Kidney (tissue), 14 donors: ENCODE data around the gene ASPHD2. TPM values are rescaled to one million over a fixed set of nuclear protein-coding genes. Genes with fewer than 3 reads are reported as not detected.

Experiments
- DNase-seq, 5 donors: peaks; one replicate each; pipeline ENCODE4 v3.0.0-alpha.2; 2013 to 2020
- FAIRE-seq: peaks from 2 replicates; lab custom pipeline; 2012; peaks lifted over from hg19 to GRCh38; lab: Jason Lieb, UNC
- H3K27ac ChIP-seq, 2 donors: one replicate each; pipeline ENCODE4 v1.7.0; 2013; ENCODE audit warnings: low read depth in 2 of 2, low read length in 2 of 2, inconsistent platforms in 1 of 2
- H3K27me3 ChIP-seq: one replicate; pipeline ENCODE4 v1.7.1; 2013; ENCODE audit warnings: low read length, inconsistent platforms; ENCODE audit not compliant: control insufficient read depth, insufficient read depth
- H3K36me3 ChIP-seq, 3 donors: one replicate each; pipeline versions ENCODE4 v1.7.0 to v1.7.1; 2013; ENCODE audit warnings: low read length in 3 of 3, control low read depth in 1 of 3, inconsistent platforms in 1 of 3; ENCODE audit not compliant: insufficient read depth in 3 of 3, control insufficient read depth in 2 of 3
- H3K4me1 ChIP-seq, 3 donors: one replicate each; pipeline versions ENCODE4 v1.7.0 to v1.7.1; 2013; ENCODE audit warnings: low read length in 3 of 3, inconsistent platforms in 1 of 3, low read depth in 1 of 3; ENCODE audit not compliant: control insufficient read depth in 2 of 3, insufficient read depth in 2 of 3
- H3K4me3 ChIP-seq, 3 donors: one replicate each; pipeline versions ENCODE4 v1.7.0 to v1.8.1; 2013; ENCODE audit warnings: low read length in 3 of 3, control low read depth in 1 of 3, inconsistent platforms in 1 of 3
- H3K9ac ChIP-seq, 3 donors: one replicate each; pipeline versions ENCODE4 v1.7.0 to v1.7.1; 2013; ENCODE audit warnings: low read length in 3 of 3, control low read depth in 1 of 3, inconsistent platforms in 1 of 3
- H3K9me3 ChIP-seq, 3 donors: one replicate each; pipeline versions ENCODE4 v1.7.0 to v1.7.1; 2013; ENCODE audit warnings: low read length in 3 of 3, control low read depth in 1 of 3, inconsistent platforms in 1 of 3; ENCODE audit not compliant: control insufficient read depth in 2 of 3, insufficient read depth in 1 of 3
- CTCF ChIP-seq: IDR thresholded peaks from 3 replicates; pipeline ENCODE4 v1.5.1; 2012; ENCODE audit warnings: mild to moderate bottlenecking, moderate library complexity, borderline replicate concordance; ENCODE audit not compliant: insufficient read depth; ENCODE audit errors: extremely low read depth
- intact Hi-C: fragments of 100-400 bp; cut with DNase I; formaldehyde crosslinking; loops from one replicate; pipeline ENCODE4 v1.11.1; 2022
- polyA plus RNA-seq: library from polyadenylated mRNA; stranded (reverse); fragments of 350-450 nt; fragmentation: Illumina TruSeq; extraction: RNeasy Lipid Tissue Mini Kit (QIAGEN cat#74804); gene quantifications from one replicate; pipeline ENCODE4 v1.2.3, GENCODE V29; 2014; ENCODE audit warnings: low read depth, low replicate concordance; ENCODE audit not compliant: insufficient read depth
- total RNA-seq: library from RNA; stranded (reverse); fragmentation: NEBNext Ultra II Directional; extraction: Animal tissue kit (Norgen Biotek cat#: 25700); gene quantifications from one replicate; pipeline ENCODE4 v1.2.1, GENCODE V29; 2021
- donor health status: control.
- donor health status: control.
- donor health status: control.
- donor health status: control.
- donor health status: control.
- donor health status: DM: yes; HTN: yes; CAD: no.
- donor health status: Normal renal cell carcinoma (clear cell type).

Gene ASPHD2
- total and polyA plus RNA-seq, 2 donors from 2014 or later, result 3.3 to 4.5 TPM

GRCh38 chr22:26445577-26446275 lies 16.7 kb downstream of the ASPHD2 start:
- intact Hi-C loops, result no loop called here
- TF ChIP-seq CTCF, result no peak
- no peak for FAIRE-seq

GRCh38 chr22:26446808-26447515 lies 17.9 kb downstream of the ASPHD2 start:
- no peaks in the 10 kb centered on the region for H3K4me1 ChIP-seq
- peaks cover 0 to 8% (median 3%) of the 10 kb centered on the region in 3 donors for H3K36me3 ChIP-seq
- FAIRE-seq (no peak), DNase-seq (no peak)
- intact Hi-C loops, result no loop called here
- TF ChIP-seq CTCF, result no peak
- H3K27me3 ChIP-seq, result no peaks in the 10 kb centered on the region
- H3K9me3 ChIP-seq, result no peaks in the 10 kb centered on the region
- no peak overlapping the region for H3K27ac ChIP-seq
- H3K4me3 ChIP-seq, result no peak overlapping the region
- H3K9ac ChIP-seq, result no peak overlapping the region

More at GRCh38 chr22:26445577-26446275, 16.7 kb downstream of the ASPHD2 start:
- no peak for DNase-seq
- Histone ChIP-seq H3K4me3 (no peak overlapping the region), H3K9me3 (no peaks in the 10 kb centered on the region), H3K27me3 (no peaks in the 10 kb centered on the region), H3K9ac (no peak overlapping the region), H3K27ac (no peak overlapping the region), H3K4me1 (no peaks in the 10 kb centered on the region), H3K36me3 (no peaks in the 10 kb centered on the region)

GRCh38 chr22:26447584-26448329 lies 18.7 kb downstream of the ASPHD2 start:
- peaks cover 0 to 15% (median 9%) of the 10 kb centered on the region in 3 donors for H3K36me3 ChIP-seq
- no peaks in the 10 kb centered on the region for H3K4me1 ChIP-seq
- no peaks in the 10 kb centered on the region for H3K27me3 ChIP-seq
- no peak overlapping the region for H3K27ac ChIP-seq
- H3K9me3 ChIP-seq, result no peaks in the 10 kb centered on the region
- DNase-seq (no peak), FAIRE-seq (no peak)
- H3K4me3 ChIP-seq, result no peak overlapping the region
- intact Hi-C loops, result no loop called here
- H3K9ac ChIP-seq, result no peak overlapping the region
- TF ChIP-seq CTCF, result no peak
